ENCODE results near the gene PROSER2. TPM values are rescaled to one million over a fixed set of nuclear protein-coding genes. Genes with fewer than 3 reads are reported as not detected.

The PROSER2 gene
- total and polyA plus RNA-seq, 12 donors, result 0.34 to 1.6 (median 0.76) TPM

DNA sequence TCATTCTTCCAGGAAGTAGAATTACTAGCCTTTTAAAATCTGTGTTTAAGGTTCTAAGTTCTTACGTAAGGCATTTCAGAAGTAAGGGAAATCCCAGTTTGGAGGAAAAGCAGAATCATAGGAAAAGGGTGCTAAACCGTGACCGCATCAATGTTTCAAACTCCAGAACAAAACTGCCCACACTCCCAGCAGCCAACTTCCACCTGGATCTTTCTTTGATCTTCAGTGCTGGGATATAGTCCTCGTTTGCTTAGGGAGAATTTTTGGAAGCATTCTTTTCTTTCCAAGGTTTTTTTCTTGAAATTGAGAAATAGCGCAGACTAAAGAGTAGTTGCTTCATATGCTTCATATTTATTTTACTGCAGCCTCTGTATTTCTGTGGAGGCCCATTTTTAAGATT, 8.9 kb downstream of the PROSER2 start:
- Histone ChIP-seq H3K27ac (no peak overlapping the region), H3K27me3 (peaks cover 0 to 5% (median 0%) of the 10 kb centered on the region in 7 donors), H3K9me3 (no peaks in the 10 kb centered on the region), H3K36me3 (no peaks in the 10 kb centered on the region), H3K4me3 (no peak overlapping the region), H3K4me1 (peaks cover 0 to 4% (median 0%) of the 10 kb centered on the region in 9 donors)
- DNase-seq (no peak), ATAC-seq (no peak)
- 87 to 93% methylated on average over 5 of the region's 5 CpGs for WGBS, 2 donors
- TF ChIP-seq, protein P1, sequence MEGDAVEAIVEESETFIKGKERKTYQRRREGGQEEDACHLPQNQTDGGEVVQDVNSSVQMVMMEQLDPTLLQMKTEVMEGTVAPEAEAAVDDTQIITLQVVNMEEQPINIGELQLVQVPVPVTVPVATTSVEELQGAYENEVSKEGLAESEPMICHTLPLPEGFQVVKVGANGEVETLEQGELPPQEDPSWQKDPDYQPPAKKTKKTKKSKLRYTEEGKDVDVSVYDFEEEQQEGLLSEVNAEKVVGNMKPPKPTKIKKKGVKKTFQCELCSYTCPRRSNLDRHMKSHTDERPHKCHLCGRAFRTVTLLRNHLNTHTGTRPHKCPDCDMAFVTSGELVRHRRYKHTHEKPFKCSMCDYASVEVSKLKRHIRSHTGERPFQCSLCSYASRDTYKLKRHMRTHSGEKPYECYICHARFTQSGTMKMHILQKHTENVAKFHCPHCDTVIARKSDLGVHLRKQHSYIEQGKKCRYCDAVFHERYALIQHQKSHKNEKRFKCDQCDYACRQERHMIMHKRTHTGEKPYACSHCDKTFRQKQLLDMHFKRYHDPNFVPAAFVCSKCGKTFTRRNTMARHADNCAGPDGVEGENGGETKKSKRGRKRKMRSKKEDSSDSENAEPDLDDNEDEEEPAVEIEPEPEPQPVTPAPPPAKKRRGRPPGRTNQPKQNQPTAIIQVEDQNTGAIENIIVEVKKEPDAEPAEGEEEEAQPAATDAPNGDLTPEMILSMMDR (IDR thresholded peaks at IDR 0.05), result no peak
- intact Hi-C loops (cut with DNase I), result no loop called here

DNA sequence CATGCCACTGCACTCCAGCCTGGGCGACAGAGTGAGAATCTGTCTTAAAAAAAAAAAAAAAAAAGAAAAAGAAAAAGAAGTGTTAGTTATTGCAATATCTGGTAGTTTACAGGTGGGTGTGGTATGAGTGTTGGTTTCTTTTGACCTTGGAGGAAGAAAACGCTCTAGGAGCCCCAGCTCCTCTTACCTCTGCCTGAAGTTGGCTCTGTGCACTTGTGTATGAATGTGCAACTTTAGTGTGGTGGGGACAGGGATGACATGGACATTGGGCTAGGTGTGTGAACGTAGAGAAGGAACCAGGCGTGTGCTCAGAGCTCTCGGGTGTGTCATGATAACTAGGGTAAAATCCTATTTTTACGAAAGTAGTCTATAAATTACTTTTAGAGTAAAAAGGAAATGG, 11.9 kb downstream of the PROSER2 start:
- ATAC-seq (no peak), DNase-seq (no peak)
- Histone ChIP-seq H3K9me3 (no peaks in the 10 kb centered on the region), H3K36me3 (no peaks in the 10 kb centered on the region), H3K27ac (no peak overlapping the region), H3K4me1 (peaks cover 0 to 5% (median 0%) of the 10 kb centered on the region in 9 donors), H3K27me3 (peaks cover 0 to 5% (median 0%) of the 10 kb centered on the region in 7 donors), H3K4me3 (no peak overlapping the region)
- intact Hi-C loops (cut with DNase I), result no loop called here
- TF ChIP-seq, protein P1 (IDR thresholded peaks at IDR 0.05), result no peak
- 87 to 90% methylated on average over 6 of the region's 6 CpGs for WGBS, 2 donors

DNA sequence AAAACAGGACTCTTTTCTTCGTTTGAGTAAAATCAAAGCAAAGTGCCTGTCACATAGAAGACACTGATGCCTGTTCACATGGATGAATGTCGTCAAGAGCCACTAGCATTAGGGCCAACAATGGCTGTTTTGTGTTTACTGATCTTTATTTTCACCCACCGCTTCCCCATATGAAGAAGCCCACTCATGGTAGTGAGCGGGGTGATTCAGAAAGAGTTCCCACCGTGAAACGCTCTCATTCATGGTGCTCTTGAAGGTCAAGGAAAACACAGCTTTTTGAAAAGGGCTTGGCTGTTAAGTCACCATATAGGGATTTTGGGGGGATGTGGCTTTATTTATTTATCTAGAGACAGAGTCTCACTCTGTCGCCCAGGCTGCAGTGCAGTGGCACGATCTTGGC, 12.5 kb downstream of the PROSER2 start:
- Histone ChIP-seq H3K4me3 (no peak overlapping the region), H3K27me3 (peaks cover 0 to 5% (median 0%) of the 10 kb centered on the region in 7 donors), H3K4me1 (peaks cover 0 to 5% (median 0%) of the 10 kb centered on the region in 9 donors), H3K36me3 (no peaks in the 10 kb centered on the region), H3K27ac (no peak overlapping the region), H3K9me3 (no peaks in the 10 kb centered on the region)
- DNase-seq, result no peak
- ATAC-seq, result no peak
- WGBS, 2 donors, result 90 to 91% methylated on average over 8 of the region's 8 CpGs
- intact Hi-C loops (cut with DNase I), result no loop called here
- TF ChIP-seq, protein P1 (IDR thresholded peaks at IDR 0.05), result no peak

DNA sequence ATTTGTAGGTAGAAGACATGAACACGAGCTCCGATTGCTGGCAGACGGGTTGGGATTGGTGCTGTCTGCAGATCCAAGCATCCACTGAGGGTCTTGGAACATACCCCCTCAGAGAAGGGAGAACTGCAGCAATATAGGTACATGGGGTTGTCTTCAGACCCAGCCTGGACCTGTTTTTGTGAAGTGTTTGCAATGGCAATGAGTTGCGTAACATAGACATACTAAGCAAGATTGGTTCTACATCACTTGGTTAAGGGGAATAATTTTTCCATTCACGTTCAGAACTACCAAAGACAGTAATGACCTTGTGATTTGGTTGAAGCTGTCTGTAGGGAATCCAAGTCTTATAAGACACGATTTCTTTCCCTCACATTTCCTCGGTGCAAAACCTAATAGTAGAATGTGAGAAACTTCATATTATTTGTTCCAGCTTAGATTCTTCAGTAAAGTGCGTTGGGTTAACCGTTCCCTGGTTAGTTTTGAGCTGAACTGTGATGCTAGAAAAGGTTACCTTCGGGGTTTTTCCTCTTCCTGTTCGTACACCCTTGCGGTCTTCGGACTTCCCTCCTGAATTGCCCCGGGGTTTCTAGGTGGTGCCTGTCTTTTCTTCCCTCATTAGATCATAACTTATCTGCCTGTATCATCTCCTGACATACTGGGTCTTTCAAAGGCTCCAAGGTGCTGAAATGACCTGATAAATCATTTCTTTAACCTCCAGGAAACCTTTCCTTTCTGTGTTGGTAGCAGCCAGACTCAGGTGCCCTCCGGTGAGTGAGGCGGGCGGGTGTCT, 14.4 kb downstream of the PROSER2 start:
- peaks cover 0 to 5% (median 0%) of the 10 kb centered on the region in 7 donors for H3K27me3 ChIP-seq
- ATAC-seq (no peak), DNase-seq (no peak)
- H3K9me3 ChIP-seq, result no peaks in the 10 kb centered on the region
- H3K4me3 ChIP-seq, result no peak overlapping the region
- intact Hi-C loops (cut with DNase I), result no loop called here
- H3K27ac ChIP-seq, result no peak overlapping the region
- peaks cover 0 to 5% (median 0%) of the 10 kb centered on the region in 9 donors for H3K4me1 ChIP-seq
- TF ChIP-seq, protein P1 (IDR thresholded peaks at IDR 0.05), result no peak
- 85 to 87% methylated on average over 17 of the region's 17 CpGs for WGBS, 2 donors
- no peaks in the 10 kb centered on the region for H3K36me3 ChIP-seq

All from heart right ventricle (tissue), 16 donors.